Tibial nerve (tissue), 4 donors: ENCODE data around the gene STRADB.

ENCODE experiments used
- EP300 ChIP-seq, 2 donors: sonication (generic); formaldehyde crosslinking; IDR thresholded peaks; one replicate each; pipeline ENCODE4 v1.6.1; 2017; ENCODE audit warnings: antibody characterized with exemption in 2 of 2, mild to moderate bottlenecking in 1 of 2
- TF ChIP-seq, protein P1 (sequence below), 5 experiments: fragments of 200-600 bp in 3 of 5; fragments of 450-650 bp in 2 of 5; sonication (generic) in 3 of 5; IDR thresholded peaks; one replicate each; pipeline ENCODE4 v1.5.1; 2016 to 2019; ENCODE audit warnings: antibody characterized with exemption in 5 of 5, mild to moderate bottlenecking in 3 of 5, moderate library complexity in 2 of 5

DNA sequence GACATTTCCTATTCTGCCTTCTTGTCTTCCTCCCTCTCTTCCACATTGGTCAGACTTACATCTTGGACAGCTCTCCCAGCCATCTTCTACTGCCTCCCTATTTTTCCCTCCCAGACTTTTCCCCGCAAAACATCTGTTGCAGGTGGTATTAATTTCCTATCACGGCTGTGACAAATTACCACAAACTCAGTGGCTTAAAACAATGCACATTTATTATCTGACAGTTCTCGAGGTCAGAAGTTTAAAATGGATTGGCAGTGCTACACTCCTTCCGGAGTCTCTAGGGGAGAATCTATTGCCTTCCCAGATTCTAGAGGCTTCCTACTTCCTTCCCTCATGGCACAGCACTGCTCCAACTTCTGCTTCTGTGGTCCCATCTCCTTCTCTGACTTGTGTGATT is 33.3 kb downstream of the STRADB start:
- no peak for TF ChIP-seq EP300 (IDR thresholded peaks at IDR 0.05)
- TF ChIP-seq, protein P1, sequence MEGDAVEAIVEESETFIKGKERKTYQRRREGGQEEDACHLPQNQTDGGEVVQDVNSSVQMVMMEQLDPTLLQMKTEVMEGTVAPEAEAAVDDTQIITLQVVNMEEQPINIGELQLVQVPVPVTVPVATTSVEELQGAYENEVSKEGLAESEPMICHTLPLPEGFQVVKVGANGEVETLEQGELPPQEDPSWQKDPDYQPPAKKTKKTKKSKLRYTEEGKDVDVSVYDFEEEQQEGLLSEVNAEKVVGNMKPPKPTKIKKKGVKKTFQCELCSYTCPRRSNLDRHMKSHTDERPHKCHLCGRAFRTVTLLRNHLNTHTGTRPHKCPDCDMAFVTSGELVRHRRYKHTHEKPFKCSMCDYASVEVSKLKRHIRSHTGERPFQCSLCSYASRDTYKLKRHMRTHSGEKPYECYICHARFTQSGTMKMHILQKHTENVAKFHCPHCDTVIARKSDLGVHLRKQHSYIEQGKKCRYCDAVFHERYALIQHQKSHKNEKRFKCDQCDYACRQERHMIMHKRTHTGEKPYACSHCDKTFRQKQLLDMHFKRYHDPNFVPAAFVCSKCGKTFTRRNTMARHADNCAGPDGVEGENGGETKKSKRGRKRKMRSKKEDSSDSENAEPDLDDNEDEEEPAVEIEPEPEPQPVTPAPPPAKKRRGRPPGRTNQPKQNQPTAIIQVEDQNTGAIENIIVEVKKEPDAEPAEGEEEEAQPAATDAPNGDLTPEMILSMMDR (IDR thresholded peaks at IDR 0.05) = no peak
